GM12872 (cell line): ENCODE data around the gene DSP.

Experiments
- CTCF ChIP-seq: IDR thresholded peaks from 3 replicates; pipeline ENCODE4 v1.5.1; 2011; ENCODE audit warnings: low read depth, mild to moderate bottlenecking, low read length, moderate library complexity; ENCODE audit not compliant: insufficient read depth

The DSP gene

DNA sequence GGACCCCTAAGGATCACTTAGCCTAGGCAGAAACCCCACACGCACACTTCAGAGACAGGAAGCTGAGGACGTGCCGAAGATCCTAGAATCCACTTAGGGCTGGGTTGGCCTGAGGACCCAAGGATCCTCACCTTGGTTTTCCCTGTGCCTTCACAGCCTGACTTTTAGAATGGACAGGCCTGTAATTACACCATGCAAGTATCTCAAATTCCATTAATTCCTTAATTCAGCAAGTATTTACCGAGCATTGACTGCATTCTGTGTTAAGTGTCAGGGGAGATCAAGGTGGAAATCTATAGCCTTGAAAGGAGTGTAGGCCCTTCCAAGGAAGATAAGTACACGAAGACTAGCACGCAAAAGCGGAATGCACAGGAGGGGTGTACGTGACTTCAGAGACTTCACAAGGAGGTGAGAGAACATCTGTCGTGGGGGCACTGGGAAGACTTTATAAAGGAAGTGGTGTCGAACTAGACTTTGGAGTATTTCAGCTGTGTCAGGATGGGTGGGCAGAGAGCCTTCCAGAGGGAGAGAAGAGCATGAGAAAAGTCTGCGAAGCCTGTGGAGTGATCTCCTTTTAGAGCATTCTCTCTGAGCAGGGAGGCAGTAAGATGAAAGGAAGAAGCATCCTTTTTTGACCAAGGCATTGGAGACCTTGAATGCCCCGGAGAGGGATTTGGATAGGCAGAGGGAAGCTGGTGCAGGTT is 4.0 kb downstream of the DSP start:
- no peak for TF ChIP-seq CTCF

DNA sequence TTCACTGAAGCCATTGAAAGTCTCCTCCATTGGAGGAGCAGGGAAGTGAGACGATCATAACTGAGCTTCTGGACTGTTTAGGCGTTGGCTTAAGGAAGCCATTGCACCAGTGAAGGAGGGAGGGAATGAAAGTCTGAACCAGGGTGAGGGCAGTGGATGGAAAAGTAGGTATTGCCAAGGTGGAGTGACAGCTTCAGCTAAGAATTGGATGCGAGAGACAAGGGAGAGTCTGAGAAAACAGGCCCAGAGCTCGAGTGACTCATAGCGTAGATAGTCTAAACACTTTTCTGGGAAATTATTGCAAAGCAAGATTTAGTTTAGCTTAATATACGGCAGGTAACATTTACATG is 4.5 kb downstream of the DSP start:
- no peak for TF ChIP-seq CTCF

DNA sequence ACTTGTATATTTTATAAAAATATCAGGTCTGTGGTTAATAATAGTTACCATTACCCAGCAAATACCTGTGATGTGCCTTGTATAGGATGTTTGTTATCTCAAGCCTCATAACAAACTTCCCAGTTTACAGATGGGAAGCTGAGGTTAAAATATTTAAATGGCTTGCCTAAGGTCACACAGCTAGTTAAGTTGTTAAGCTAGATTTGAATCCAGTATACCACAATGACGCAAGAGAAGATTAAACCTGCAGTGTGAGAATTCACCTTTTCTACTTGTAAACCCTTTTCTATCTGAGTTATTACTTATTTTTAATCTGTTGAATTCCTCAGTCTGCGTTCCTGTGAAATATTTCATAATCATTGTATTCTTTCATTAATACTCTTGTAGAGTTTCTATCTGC is 4.9 kb downstream of the DSP start:
- no peak for TF ChIP-seq CTCF

DNA sequence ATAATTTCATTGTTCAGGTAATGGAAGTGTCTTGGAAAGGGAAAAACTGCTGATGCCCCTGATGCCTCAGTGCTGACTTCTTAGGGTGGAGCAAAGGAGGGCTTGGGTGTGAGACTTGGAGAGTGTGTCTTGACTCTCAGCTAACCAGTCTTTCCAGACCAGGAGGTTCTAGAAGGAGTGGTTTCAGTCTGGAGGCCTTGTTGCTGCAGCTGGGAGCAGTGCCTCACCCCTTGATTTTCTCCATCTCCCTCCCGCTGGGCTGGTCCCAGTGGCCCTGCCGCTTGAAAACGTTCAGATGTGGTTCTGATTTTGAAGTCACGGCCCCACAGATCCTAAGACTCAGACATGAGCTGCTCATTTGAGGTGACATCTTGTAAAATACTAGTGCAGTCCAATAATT is 5.4 kb downstream of the DSP start:
- TF ChIP-seq CTCF = no peak

DNA sequence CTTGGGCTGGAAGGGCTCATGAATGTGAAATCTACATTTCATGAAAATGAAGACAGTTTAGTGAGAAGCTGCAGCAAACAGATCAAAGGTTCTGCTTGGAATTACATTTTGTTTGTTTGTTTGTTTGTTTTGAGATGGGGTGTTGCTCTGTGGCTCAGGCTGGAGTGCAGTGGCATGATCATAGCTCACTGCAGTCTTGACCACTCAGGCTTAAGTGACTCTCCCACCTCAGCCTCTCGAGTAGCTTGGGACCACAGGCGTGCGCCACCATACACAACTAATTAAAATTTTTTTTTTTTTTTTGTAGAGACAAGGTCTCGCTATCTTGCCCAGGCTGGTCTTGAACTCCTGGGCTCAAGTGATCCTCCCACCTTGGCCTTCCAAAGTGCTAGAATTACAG is 5.8 kb downstream of the DSP start:
- no peak for TF ChIP-seq CTCF

DNA sequence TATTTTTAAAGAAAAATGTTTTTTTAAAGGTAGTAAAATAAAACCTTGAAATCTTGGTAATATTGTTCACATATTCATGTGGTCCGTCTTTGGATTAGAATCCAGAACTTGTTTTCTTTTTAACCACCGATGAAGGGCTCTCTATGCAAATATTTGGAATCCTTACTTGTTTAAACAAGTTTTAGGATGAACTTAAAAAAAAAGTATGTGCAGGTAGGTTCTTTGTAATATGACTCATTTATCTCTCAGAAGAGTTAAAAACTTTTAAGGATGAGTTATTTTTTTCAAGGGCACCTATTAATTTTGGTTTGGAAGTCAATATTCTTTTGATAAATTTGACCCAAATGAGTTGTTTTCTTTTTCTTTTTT is 8.9 kb downstream of the DSP start:
- no peak for TF ChIP-seq CTCF

- no peak for TF ChIP-seq CTCF
Observed at GRCh38 chr6:7554533-7555275, 13.2 kb downstream of the DSP start.
